Astrocyte (in vitro differentiated cells and primary cell): ENCODE data around the gene IP6K3. TPM values are rescaled to one million over a fixed set of nuclear protein-coding genes. Genes with fewer than 3 reads are reported as not detected.

Experiments
- DNase-seq: peaks from one replicate; pipeline ENCODE4 v3.0.0-alpha.2; 2010; ENCODE audit warnings: low read depth
- FAIRE-seq: peaks from 2 replicates; lab custom pipeline; 2011; peaks lifted over from hg19 to GRCh38; lab: Jason Lieb, UNC
- H2AFZ ChIP-seq: 2 replicates; pipeline ENCODE4 v1.6.0; 2012; ENCODE audit warnings: low read depth, low read length, inconsistent platforms
- H3K27ac ChIP-seq: 2 replicates; pipeline ENCODE4 v1.5.1; 2011; ENCODE audit warnings: low read depth, low read length, inconsistent platforms
- H3K27me3 ChIP-seq: 2 replicates; pipeline ENCODE4 v1.6.0; 2011; ENCODE audit warnings: low read length, inconsistent platforms; ENCODE audit not compliant: insufficient read depth
- H3K36me3 ChIP-seq: 2 replicates; pipeline ENCODE4 v1.5.1; 2011; ENCODE audit warnings: low read length, inconsistent platforms; ENCODE audit not compliant: insufficient read depth
- H3K4me1 ChIP-seq: 2 replicates; pipeline ENCODE4 v1.5.1; 2011; ENCODE audit warnings: low read length, inconsistent platforms; ENCODE audit not compliant: insufficient read depth
- H3K4me2 ChIP-seq: 2 replicates; pipeline ENCODE4 v1.6.0; 2012; ENCODE audit warnings: low read length, inconsistent platforms
- H3K4me3 ChIP-seq: 2 replicates; pipeline ENCODE4 v1.5.1; 2011; ENCODE audit warnings: low read depth, mild to moderate bottlenecking, low read length, inconsistent platforms; ENCODE audit not compliant: insufficient read depth
- H3K79me2 ChIP-seq: 2 replicates; pipeline ENCODE4 v1.6.0; 2012; ENCODE audit warnings: mild to moderate bottlenecking, low read length, inconsistent platforms; ENCODE audit not compliant: insufficient read depth
- H3K9ac ChIP-seq: 2 replicates; pipeline ENCODE4 v1.6.0; 2012; ENCODE audit warnings: mild to moderate bottlenecking, low read length, inconsistent platforms
- H3K9me3 ChIP-seq: 2 replicates; pipeline ENCODE4 v1.5.1; 2012; ENCODE audit warnings: low read depth, mild to moderate bottlenecking, low read length, inconsistent platforms; ENCODE audit not compliant: insufficient read depth
- H4K20me1 ChIP-seq: 2 replicates; pipeline ENCODE4 v1.6.0; 2012; ENCODE audit warnings: low read length, inconsistent platforms; ENCODE audit not compliant: insufficient read depth
- H3K27ac Mint-ChIP-seq: one replicate; pipeline ENCODE4 v1.8.0; 2021; ENCODE audit warnings: mild to moderate bottlenecking, mixed read lengths; ENCODE audit not compliant: unreplicated experiment
- H3K27me3 Mint-ChIP-seq: one replicate; pipeline ENCODE4 v1.8.0; 2021; ENCODE audit warnings: low read depth, mixed read lengths; ENCODE audit not compliant: unreplicated experiment
- H3K36me3 Mint-ChIP-seq: one replicate; pipeline ENCODE4 v1.8.0; 2021; ENCODE audit warnings: low read depth, mixed read lengths; ENCODE audit not compliant: unreplicated experiment
- H3K4me1 Mint-ChIP-seq: one replicate; pipeline ENCODE4 v1.8.0; 2021; ENCODE audit warnings: low read depth, mixed read lengths; ENCODE audit not compliant: unreplicated experiment
- H3K4me3 Mint-ChIP-seq: one replicate; pipeline ENCODE4 v1.8.0; 2021; ENCODE audit warnings: mild to moderate bottlenecking, moderate library complexity, mixed read lengths; ENCODE audit not compliant: unreplicated experiment
- H3K9me3 Mint-ChIP-seq: one replicate; pipeline ENCODE4 v1.8.0; 2021; ENCODE audit warnings: mild to moderate bottlenecking, mixed read lengths; ENCODE audit not compliant: unreplicated experiment
- CTCF ChIP-seq: IDR thresholded peaks from 2 replicates; pipeline ENCODE4 v1.5.1; 2011; ENCODE audit warnings: low read depth, mild to moderate bottlenecking, inconsistent platforms, low read length, moderate library complexity; ENCODE audit not compliant: insufficient read depth
- EZH2 ChIP-seq: IDR thresholded peaks from 2 replicates; pipeline ENCODE4 v1.6.1; 2012; ENCODE audit warnings: mild to moderate bottlenecking, low read length, inconsistent platforms; ENCODE audit not compliant: insufficient read depth
- total RNA-seq: library from RNA; stranded (reverse); gene quantifications from 2 replicates; pipeline ENCODE4 v1.2.1, GENCODE V29; 2021

IP6K3 gene
- total RNA-seq, 1 donor from 2014 or later: 4.6 TPM

GRCh38 chr6:33711140-33712129 is 35.3 kb downstream of the IP6K3 start, which contains the start of gene UQCC2:
TSS of gene UQCC2 (minus strand) at chr6:33711700. CDS start at chr6:33711686, 14 bp downstream.
- Histone ChIP-seq H2AFZ (peak within 1 kb of the TSS; percentile 96), H3K27ac (peak within 1 kb of the TSS; percentile 96), H3K9me3 (no peaks in the 10 kb centered on the region), H3K79me2 (peaks cover 19% of the 10 kb centered on the region), H3K4me2 (peak within 1 kb of the TSS; percentile 91), H3K4me3 (peak within 1 kb of the TSS; percentile 88), H3K4me1 (peaks cover 13% of the 10 kb centered on the region), H4K20me1 (peaks cover 6% of the 10 kb centered on the region), H3K9ac (peak within 1 kb of the TSS; percentile 96), H3K27me3 (peaks cover 2% of the 10 kb centered on the region), H3K36me3 (no peaks in the 10 kb centered on the region)
- no peak for TF ChIP-seq EZH2
- peak; percentile 45 for TF ChIP-seq CTCF
- no peaks in the 10 kb centered on the region for H3K27me3 Mint-ChIP-seq
- H3K4me3 Mint-ChIP-seq: peak within 1 kb of the TSS; percentile 92
- peaks cover 10% of the 10 kb centered on the region for H3K4me1 Mint-ChIP-seq
- no peaks in the 10 kb centered on the region for H3K9me3 Mint-ChIP-seq
- peaks cover 10% of the 10 kb centered on the region for H3K36me3 Mint-ChIP-seq
- H3K27ac Mint-ChIP-seq: peak within 1 kb of the TSS; percentile 94
- FAIRE-seq (peak; percentile 41), DNase-seq (peak; percentile 80)

GRCh38 chr6:33710296-33711121 is 36.2 kb downstream of the IP6K3 start:
- peak overlapping the region; percentile 88 for H3K4me3 ChIP-seq
- peaks cover 2% of the 10 kb centered on the region for H3K27me3 ChIP-seq
- H2AFZ ChIP-seq: no peak overlapping the region
- no peaks in the 10 kb centered on the region for H3K9me3 Mint-ChIP-seq
- no peak for FAIRE-seq
- peaks cover 10% of the 10 kb centered on the region for H3K4me1 Mint-ChIP-seq
- peak overlapping the region; percentile 91 for H3K4me2 ChIP-seq
- peaks cover 19% of the 10 kb centered on the region for H3K79me2 ChIP-seq
- TF ChIP-seq EZH2 (no peak), CTCF (no peak)
- H3K4me3 Mint-ChIP-seq: peak overlapping the region; percentile 92
- H3K36me3 ChIP-seq: no peaks in the 10 kb centered on the region
- H3K9me3 ChIP-seq: no peaks in the 10 kb centered on the region
- no peak for DNase-seq
- peaks cover 6% of the 10 kb centered on the region for H4K20me1 ChIP-seq
- H3K4me1 ChIP-seq: peaks cover 13% of the 10 kb centered on the region
- H3K27ac ChIP-seq: no peak overlapping the region
- no peaks in the 10 kb centered on the region for H3K27me3 Mint-ChIP-seq
- peak overlapping the region; percentile 96 for H3K9ac ChIP-seq
- peak overlapping the region; percentile 94 for H3K27ac Mint-ChIP-seq
- peaks cover 10% of the 10 kb centered on the region for H3K36me3 Mint-ChIP-seq
